Mammary epithelial cell (primary cell): Measurements from ENCODE around the gene TRIM23.

Source experiments
- CTCF ChIP-seq, 2 donors: IDR thresholded peaks in 1 of 2; conservative IDR thresholded peaks in 1 of 2; 2 replicates each; pipeline ENCODE4 v1.5.1; 2011 to 2012; ENCODE audit warnings: inconsistent platforms in 2 of 2, low read length in 2 of 2, mild to moderate bottlenecking in 2 of 2, control low read depth in 1 of 2, low read depth in 1 of 2; ENCODE audit not compliant: insufficient read depth in 1 of 2; ENCODE audit errors: extremely low read depth in 1 of 2
- EZH2 ChIP-seq: IDR thresholded peaks from 2 replicates; pipeline ENCODE4 v1.6.1; 2012; ENCODE audit warnings: low read length, inconsistent platforms, borderline replicate concordance

GRCh38 chr5:65630981-65631380 lies 6.8 kb upstream of the TRIM23 start:
- TF ChIP-seq CTCF (conservative IDR thresholded peaks at IDR 0.05 in 1 of 2, IDR thresholded peaks at IDR 0.05 in 1 of 2; ENCODE audit: extremely low read depth in 1 of 2, insufficient read depth in 1 of 2, low read depth in 1 of 2, low read length in 2 of 2): no peak
- TF ChIP-seq EZH2: no peak
